HG03095 (cell line): ENCODE data around the gene GBF1.

Source experiments
- ATAC-seq: cut with Tn5 transposase; IDR thresholded peaks from one replicate; pipeline ENCODE4 v1.9.1; 2021; ENCODE audit warnings: moderate library complexity; ENCODE audit not compliant: unreplicated experiment

The GBF1 gene

DNA sequence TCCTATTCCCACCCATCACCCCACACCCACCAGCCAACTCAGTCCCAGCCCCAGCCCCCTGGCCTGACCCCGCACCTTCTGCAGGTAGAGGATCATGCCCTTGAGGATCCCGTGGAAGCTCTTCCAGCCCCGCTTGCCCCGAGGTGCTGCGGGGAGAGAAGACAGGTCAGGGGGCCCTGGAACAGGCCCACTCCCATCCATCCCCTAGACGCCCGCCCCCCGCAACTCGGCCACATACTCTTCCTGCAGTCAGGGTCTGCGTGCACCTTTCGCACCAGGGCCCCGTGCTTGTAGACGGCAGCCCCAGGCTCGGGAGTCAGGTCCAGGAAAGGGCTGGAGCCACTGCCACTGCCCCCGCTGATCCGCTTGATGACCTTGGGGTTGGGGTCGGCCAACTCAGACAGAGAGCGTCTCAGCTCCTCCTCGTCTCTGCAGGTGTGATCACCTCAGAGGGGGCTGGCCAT, 159.8 kb downstream of the GBF1 start:
- no peak for ATAC-seq

DNA sequence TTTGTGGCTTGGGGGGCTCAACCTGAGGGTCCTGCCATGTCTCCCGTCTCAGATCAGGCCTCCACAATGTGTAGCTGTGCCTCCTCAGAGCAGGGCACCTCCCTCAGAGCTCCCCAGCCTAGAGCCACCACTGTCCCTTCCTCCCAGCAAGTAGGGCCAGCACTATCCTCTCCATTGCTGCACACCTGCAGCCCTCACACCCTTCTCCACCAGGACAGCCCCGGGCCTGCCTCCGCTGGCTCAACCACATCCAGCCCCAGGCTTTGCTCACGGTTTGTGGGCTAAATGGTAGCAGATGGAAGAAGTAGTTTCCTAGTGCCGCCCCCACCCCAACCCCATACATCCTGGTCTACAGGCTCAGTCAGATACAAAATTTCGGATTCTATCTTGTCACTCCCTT, 160.3 kb downstream of the GBF1 start:
- no peak for ATAC-seq

DNA sequence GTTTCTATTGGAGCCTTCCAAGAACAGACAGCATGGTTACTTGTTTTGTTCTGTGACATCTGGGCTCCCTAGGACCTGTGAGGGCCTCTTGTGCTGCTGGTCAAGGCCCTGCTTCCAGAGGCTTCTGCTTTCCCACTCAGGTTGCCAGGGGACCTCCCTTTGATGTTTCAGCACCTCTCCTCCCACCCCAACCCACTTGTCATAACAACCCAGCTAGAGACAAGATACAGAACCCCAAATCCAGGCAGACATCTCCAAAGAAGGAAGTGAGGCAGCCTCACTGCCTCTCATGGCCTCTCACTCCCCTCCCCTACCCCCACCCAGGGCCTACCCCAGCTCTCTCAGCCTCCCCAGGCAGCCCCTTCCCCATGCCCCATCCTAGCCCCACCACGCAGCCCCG, 161.5 kb downstream of the GBF1 start:
- ATAC-seq, result no peak

DNA sequence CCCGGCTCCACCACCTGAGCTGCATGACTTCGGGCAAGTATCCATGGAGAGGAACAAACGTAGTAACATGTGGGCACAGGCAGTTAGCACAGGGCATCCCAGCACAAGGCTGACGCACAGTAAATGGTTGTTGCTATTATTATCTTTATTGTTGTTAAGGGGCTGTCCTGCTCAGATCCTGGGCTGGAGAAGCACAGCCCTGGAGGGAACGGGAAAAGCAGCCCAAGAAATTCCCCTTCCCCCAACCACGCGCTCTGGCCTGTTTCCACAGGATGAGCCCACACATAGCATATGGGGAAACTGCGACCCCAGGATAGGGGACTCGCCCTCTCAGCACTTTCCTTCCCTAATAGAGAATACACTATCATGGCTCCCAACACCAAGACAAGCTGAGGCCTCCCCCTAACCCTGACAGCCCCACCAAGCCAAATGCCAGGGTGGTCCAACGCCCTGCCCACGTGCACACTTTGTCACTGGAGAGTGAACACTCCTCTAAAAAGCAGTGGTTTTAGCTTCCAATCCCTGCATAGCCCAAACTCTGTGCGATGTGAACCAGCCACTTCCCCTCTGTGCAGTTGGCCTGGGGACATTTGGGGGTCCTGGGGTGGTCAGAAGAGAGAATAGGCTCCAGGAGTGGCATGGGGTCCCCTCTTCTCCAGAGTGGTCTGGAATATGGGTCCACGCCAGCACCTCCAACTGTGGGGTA, 162.2 kb downstream of the GBF1 start:
- no peak for ATAC-seq

DNA sequence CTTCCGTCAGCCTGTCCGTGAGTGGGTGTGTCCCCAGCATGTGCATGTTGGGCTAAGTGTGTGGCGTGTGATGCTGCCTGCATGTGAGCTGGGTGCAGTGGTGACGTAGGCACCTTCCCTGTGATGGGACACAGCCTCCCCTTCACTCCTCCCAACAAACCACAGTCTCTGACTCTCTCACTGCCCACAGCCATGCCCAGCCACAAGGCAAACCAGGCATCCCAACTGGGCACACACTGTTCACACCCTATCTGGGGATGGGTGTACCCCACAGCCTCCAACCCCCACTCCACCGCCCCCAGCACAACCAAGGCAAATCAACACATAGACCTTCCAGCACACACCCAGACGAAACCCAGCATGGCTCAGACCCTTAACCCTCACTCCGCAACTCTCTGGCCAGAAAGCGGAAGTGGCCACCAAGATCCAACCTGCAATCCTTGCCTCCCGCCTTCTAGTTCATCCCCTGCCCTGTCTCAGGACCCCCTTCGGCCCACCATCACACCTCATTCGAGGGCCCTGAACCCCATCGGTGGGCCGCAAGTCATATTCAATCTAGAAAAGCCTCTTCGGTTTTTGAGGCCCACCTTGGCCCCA, 162.9 kb downstream of the GBF1 start:
- ATAC-seq, result no peak

DNA sequence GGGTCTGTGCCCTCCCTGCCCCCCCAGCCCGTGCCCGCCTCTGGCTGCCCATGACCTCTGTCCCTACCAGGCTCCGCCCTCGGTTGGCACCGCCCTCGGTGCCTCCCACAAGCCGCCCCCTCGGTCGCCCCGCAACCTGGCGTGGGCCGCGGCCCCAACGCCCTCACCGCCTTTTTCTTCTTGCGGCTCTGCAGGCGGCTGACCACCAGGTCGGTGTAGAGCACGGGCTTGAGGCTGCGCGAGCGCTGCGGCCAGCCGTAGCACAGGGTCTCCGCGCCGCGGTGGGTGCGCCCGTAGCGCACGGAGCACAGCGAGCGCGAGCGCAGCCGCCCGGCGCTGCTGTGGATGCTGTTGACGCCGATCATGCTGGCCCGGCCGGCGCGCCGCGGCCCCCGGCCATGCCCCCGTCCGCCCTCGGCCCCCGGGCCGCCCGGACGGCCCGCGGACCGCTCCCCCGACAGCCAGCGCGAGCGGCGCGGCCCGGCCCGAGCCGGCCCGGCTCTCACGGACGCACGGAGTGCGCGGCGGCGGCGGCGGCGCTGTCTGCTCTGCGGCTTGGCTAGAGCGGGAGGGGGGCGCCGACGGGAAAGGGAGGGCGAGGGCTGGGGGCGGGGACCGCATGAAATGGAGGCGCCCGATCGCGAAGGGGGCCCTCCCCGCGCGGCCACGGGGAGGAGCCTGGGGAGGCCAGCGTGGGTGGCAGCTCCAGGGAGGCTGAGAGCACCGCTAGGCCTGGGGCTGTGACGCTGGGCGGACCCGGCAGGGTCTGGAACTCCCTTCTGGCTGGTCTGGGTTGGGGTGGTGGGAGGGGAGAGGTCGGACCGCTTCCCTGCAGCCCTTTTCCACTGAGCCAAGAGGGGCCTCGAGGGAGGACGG, 163.6 kb downstream of the GBF1 start:
- ATAC-seq, result no peak

DNA sequence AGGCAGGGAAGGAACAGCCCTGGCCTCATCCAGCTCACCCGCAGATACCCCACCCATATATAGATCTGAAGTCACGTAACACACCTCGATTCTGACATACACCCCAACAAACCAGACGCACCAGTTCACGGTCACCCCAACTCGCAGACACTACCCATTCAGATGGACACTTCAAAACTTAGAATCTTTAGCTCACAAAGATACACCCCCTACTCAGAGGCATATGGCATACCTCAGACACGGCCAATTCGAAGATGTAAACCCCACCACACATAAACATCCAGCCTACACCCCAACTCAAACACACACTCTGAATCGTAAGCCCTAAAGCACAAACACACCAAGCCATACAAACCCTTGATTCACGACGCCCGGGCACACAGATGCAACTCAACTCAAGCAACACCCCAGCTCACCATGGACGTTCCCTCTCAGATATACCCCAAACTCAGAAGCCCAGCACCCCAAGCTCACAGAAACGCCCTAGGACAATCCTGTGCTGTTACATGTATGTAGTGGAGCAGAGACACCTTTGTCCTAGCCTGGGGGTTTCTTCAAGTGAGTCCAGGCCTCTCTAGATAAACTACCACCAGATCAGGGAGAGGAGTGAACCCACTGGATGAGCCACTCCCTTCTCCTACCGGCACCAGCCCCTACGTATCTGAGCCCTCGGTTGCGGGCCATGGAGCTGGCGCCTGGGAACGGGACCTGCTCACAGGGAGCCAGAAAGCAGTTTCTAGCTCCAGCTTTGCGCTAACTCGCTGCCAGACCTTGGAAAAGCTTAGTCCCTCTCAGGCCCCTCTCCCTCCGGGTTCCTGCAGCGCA, 164.5 kb downstream of the GBF1 start:
- ATAC-seq, result no peak

DNA sequence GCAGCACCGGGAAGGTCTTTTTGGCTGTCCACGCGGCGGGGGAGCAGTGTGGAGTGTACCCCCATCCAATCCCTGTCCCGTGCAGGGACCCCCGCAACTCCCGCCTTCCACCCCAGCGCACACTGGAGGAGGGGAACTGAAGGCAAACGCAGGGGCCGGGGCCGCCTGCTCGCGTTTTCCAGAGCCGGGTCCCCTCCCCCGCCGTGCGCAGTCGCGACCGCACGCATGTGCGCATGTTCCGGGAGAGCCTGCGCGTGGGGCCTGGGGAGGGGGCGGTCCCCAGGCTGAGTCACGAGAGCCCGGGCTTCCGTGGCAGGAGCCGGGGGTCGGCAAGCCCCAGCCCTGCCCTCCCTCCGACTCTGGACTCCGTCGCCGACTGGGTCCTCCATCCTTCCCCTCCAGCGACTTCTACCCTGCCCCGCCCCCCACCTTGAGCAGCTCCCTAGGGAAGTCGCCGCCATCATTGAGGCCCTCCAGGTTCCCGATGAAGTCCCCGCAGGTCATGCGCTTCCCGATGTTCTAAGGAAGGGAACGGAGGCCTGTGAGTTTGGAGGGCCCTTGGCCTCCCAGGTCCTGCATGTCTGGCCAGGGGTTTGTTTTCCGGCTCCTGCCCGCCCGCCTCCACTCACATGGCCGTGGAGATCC, 165.2 kb downstream of the GBF1 start:
- no peak for ATAC-seq

DNA sequence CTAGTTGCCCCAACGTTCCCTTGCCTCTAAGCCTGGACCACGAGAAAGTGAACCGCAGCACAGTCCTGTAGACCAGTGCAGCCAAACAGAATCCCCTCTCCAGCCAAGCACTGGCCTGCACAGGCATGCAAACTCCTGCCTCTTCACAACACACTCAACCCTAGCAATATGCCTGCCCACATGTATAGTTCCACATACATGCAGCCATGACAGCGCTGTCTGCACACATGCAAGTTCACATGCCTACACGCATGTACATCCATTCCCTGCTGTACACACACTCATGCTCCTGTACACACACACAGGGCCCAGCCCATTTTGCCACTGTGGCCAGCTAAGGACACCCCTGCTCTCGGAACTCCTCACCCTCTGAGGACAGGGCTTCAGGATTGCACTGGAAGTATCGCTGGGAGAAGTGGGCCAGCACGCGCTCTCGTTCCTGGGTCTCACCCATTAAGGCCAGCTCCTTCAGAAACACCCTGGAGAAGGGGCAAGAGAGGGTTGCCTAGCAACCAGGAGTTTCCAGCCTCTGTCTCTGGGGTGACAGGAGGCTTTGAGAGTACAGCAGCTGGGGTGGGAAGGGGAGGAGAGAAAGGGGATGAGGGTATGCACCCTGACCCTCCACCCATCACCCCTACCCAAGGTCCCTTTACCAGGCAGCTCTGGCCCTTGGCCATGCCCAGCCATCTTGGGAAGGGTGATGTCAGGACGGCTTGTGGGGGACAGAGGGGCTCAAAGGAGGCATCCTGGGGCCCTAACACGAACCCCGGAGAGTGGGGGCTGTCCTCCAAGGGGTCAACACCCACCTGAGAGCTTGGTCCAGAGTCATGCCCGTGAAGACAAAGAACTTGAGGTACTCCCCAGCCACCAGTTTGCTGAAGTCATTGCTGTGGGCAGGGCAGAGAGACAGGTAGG, 166.3 kb downstream of the GBF1 start:
- ATAC-seq, result no peak

DNA sequence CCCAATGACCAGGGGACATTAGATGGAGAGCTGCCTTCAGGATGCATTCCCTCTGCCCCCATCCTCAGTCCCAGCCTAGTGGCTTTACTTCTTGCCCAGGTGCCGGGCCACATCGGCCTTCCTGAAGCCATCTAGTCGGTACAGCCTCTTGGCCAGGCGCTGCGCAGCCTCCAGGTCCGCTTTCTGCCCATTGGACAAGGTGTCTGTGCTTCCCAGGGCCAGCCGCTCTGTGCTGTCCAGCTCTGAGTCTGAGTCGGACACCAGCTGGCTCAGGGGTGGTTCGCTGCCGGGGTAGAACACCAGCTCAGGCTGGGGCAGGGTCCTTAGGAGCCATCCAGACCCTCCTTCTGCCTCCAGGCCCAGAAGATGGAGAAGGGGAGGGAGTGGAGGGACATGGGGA, 167.0 kb downstream of the GBF1 start:
- ATAC-seq, result no peak

DNA sequence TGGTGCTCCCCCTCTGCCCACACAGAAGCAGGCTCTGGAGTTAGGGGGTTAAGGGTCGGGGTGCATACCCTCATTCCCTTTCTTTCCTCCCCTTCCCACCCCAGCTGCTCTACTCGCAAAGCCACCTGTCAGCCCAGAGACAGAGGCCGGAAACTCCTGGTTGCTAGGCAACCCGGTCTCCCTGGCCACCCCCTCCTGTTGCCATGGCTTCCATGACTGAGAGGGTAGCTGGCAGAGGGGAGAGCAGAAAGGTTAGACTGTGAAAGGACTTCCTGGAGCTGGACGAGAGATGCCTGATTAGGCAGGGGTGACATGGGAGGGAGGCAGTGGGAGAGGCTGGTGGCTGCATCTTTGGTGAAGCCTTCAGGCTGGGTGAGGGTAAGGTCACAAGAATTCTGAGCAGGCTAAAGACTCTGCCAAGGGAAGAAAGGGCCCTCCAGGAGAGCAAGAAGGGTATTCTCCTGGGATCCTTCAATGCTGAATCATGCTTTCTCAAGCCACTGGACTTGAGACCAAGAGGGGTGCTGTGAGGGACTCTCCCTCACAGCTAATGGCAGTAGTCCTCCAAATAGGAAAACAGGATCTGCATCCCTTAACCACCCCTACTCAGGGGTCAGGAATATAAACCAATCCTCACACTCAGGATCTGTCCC, 167.8 kb downstream of the GBF1 start:
- no peak for ATAC-seq

DNA sequence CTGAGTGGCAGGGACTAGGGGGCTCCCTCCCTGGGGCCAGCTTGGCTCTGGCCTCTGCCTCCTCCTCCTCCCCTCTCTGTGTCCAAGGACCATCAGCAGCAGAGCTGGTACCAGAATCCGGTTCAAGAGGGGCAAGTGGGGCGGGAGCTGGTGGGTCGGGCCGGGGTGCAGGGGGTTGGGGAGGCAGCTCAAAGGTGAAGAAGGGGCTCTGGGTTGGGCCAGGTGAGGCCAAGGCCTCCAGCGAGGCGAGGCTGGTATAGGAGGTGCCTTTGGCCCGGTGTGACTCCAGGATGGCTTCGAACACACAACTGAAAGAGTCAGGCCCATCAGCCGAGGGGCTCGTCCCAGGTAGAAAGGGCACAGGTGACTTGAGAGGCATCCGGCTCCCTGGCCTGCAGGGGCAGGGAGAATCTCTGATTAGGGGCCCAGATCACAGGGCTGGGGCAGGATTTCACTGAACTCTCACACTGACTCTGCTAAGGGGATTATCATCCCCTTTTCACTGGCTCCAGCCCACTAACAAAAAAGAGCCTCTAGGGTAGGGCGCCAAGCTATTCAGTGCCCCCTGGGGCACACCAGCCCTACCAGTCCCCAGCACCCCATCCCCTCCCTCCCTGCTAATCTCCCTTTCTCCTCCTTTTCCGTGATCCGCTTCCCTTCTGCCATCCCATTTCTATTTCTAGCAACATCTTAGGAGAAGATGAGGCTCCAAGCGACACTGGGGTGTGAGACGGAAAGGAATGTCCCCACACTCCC, 168.7 kb downstream of the GBF1 start:
- ATAC-seq, result no peak

DNA sequence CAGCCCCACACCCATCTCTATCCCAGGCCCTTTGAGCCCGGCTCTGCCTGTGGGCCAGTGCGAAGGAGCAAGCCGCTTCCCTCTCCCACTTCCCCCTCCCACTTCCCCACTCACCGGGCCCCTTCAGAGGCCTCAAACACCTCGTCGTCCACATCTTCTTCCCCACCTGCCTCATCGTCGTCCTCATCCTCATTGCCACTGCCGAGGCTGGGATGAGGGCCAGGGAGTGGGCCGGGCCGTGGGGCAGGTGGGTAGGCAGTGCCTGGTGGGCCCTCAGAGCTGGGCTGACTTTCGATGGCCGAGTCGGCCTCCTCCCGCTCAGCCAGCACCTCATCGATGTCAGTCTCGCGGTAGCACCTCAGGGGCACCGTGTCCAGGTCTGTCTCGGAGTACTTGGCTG, 169.4 kb downstream of the GBF1 start:
- no peak for ATAC-seq

DNA sequence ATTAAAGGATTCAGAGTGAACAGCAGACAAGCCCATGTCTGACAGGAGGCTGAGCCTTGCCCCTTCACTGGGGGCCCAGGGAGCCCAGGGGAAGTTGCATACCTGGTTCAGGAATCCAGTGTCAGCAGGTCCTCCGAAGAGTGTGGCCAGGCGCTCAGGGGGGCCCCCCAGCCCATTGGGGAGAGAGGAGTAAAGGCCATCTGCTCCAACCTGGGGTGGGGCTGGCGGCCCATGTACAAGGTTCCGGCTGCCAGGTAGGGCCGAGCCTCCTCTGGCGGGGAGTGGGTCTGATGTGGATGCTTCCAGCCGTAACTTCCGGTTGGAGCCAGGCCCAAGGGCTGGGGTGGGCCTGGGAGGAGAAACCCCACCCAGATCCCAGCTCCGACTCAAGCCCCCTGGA, 171.0 kb downstream of the GBF1 start:
- no peak for ATAC-seq

DNA sequence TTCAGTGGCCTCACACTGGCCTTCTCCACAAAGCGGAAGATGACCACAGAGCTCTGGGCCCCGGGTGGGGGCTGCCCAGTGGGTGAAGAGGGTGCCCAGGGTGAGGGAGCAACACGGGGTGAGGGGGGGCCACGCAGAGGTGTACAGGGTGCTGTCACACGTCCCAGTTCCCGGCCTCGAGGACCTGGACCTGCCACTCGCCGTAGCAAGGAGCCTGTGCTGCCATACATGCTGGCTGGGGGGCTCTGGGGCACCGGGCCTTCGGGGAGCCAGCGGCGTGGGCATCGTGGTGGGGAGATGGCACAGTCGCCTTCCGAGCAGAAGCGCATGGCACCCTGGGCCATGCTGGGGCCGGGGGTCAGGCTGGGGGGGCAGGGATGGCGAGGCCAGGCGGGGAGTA, 171.4 kb downstream of the GBF1 start:
- no peak for ATAC-seq

DNA sequence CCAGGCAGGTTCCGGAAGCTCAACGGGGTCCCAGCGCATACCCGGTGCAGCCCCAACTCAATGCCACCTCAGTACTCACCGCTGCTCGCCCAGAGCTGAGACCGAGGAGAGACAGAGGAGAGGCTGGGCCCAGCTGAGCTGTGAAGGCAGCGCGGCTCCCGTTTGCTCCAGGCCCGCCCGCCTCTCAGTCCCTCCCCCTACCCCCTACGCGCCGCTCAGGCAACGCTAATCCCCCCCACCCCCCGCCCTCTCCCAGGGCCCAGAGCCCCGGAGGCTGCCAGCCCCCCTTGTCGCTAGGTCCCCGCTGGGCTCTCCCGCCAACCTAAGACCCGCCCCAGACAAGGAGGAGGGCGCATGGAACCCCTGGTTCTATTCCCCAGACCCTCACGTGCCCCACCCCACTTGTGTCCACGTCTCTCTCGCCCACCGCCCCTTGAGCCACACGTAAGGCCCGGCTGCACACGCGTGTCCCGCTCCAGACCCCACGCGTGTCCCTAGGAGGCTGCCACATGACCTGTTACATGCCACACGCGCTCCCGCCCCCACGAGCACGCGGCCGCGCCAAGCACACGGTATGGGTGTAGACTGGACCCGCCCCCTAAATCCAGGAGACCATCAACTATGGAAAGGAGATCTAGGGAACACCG, 173.4 kb downstream of the GBF1 start, which contains the start of gene PSD:
Gene PSD (minus strand): TSS at position 164 of the 647 bp plus-strand sequence. CDS start 1,747 bp downstream, outside the sequence.
- ATAC-seq, result no peak

DNA sequence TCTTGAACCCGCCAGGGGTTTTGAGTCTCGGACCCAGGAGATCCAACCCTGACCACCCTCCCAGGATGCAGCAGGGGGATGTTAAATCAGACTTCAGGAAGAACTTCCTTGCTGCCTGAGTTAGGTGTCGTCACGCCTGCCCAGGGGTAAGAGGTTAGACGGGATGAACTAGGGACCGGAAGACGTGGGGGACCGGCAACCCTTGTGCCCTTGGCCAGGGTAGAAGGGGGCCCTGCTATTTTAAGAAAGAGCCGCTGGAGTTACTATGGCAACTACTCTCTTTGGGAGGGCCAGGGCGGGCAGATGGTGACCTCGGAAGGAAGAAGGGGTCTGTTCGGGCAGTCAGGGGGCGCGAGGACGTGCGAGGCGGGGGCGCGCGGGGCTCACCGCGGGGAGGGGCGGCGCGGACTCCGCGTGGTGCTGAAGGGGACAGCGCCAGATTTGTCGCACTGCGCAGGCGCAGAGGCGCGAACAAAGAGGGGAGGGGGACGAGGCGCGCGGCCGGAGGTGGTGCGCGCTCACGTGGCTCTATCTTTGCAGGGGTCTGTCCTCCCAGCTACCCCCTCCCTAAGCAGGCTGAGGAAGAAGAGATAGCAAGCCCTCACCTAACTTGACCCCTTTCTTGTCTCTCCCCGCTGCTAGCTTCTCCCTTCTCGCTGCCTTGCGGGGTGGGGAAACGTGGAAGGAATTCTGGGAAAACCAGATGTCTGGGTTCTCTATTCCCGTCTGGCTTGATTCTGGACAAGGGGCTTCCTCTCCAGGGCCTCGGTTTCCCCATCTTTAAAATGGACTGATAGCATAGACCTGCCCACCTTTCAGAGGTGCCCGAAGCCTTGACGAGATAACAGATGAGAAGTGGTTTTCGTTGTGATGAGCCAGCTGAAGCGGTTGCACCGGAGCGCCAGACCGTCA, 174.2 kb downstream of the GBF1 start:
- no peak for ATAC-seq
